GM10266 (cell line): ENCODE measurements around the gene MYH14.

Experiments used
- DNase-seq: peaks from one replicate; pipeline ENCODE4 v3.0.0; 2012; ENCODE audit errors: extremely low spot score
- CTCF ChIP-seq: IDR thresholded peaks from 2 replicates; pipeline ENCODE4 v1.5.1; 2012; ENCODE audit warnings: mild to moderate bottlenecking, low read depth; ENCODE audit not compliant: control insufficient read depth, insufficient read depth; ENCODE audit errors: missing control alignments

The MYH14 gene

GRCh38 chr19:50167314-50167721 is 36.1 kb upstream of the MYH14 start:
- TF ChIP-seq CTCF = no peak
- DNase-seq = no peak

GRCh38 chr19:50171752-50172151 is 31.7 kb upstream of the MYH14 start:
- TF ChIP-seq CTCF = no peak
- no peak for DNase-seq

- TF ChIP-seq CTCF = no peak
- no peak for DNase-seq
Measured at GRCh38 chr19:50172726-50173125, 30.7 kb upstream of the MYH14 start.

- TF ChIP-seq CTCF = no peak
- no peak for DNase-seq
Measured at GRCh38 chr19:50173127-50173526, 30.3 kb upstream of the MYH14 start.

- no peak for TF ChIP-seq CTCF
- no peak for DNase-seq
Measured at GRCh38 chr19:50174100-50174793, 29.2 kb upstream of the MYH14 start.

- no peak for DNase-seq
- TF ChIP-seq CTCF = no peak
Measured at GRCh38 chr19:50175924-50176323, 27.5 kb upstream of the MYH14 start.

GRCh38 chr19:50176775-50177174 is 26.6 kb upstream of the MYH14 start:
- DNase-seq = no peak
- TF ChIP-seq CTCF = no peak
